Caco-2 (cell line): ENCODE data around the gene HAUS3. TPM values are rescaled to one million over a fixed set of nuclear protein-coding genes. Genes with fewer than 3 reads are reported as not detected.

Experiments
- Bru-seq: library from RNA; stranded (reverse); fragments of 400-500 nt; gene quantifications from one replicate; lab custom pipeline; 2021; lab: Mats Ljungman, UMichigan
- BruChase-seq, 2 experiments: library from RNA; stranded (reverse); fragments of 400-500 nt; gene quantifications; one replicate each; lab custom pipeline; 2021; lab: Mats Ljungman, UMichigan
- BruUV-seq: library from RNA; stranded (reverse); fragments of 400-500 nt; replicated peaks from 2 replicates; lab custom pipeline; 2021; lab: Mats Ljungman, UMichigan
- CTCF ChIA-PET: fragments of 300-600 bp; sonication (Branson Sonifier 250); formaldehyde crosslinking; loops from one replicate; lab custom pipeline; 2022; ENCODE audit warnings: antibody characterized with exemption; lab: Charles Lee
- POLR2A ChIA-PET: fragments of 300-600 bp; sonication (Branson Sonifier 250); formaldehyde crosslinking; loops from one replicate; lab custom pipeline; 2022; ENCODE audit warnings: antibody characterized with exemption; lab: Charles Lee
- DNase-seq, 2 experiments: peaks; one replicate each; pipeline versions ENCODE4 v3.0.0 to v3.0.0-alpha.2; 2020 to 2022
- H3K27me3 ChIP-seq: replicated peaks from 2 replicates; pipeline ENCODE4 v1.6.0; 2011; ENCODE audit warnings: low read length; ENCODE audit not compliant: control insufficient read depth, insufficient read depth
- H3K36me3 ChIP-seq: 2 replicates; pipeline ENCODE4 v1.5.1; 2011; ENCODE audit warnings: low read length; ENCODE audit not compliant: control insufficient read depth, insufficient read depth
- H3K4me1 ChIP-seq: fragments of 250-450 bp; sonication (Bioruptor Pico); 2 replicates; pipeline ENCODE4 v1.5.1; 2020; ENCODE audit warnings: mild to moderate bottlenecking
- H3K4me3 ChIP-seq: 2 replicates; pipeline ENCODE4 v1.5.1; 2011; ENCODE audit warnings: low read depth, mild to moderate bottlenecking, control low read depth, low read length
- H3K9me3 ChIP-seq: fragments of 250-450 bp; sonication (Bioruptor Pico); 2 replicates; pipeline ENCODE4 v1.5.1; 2020; ENCODE audit warnings: mild to moderate bottlenecking, moderate library complexity
- H3K27ac Mint-ChIP-seq: one replicate; pipeline ENCODE4 v1.8.0; 2022; ENCODE audit warnings: mixed read lengths; ENCODE audit not compliant: unreplicated experiment
- H3K27me3 Mint-ChIP-seq: one replicate; pipeline ENCODE4 v1.8.0; 2022; ENCODE audit warnings: mixed read lengths; ENCODE audit not compliant: insufficient read depth, unreplicated experiment
- H3K36me3 Mint-ChIP-seq: one replicate; pipeline ENCODE4 v1.8.0; 2022; ENCODE audit warnings: mild to moderate bottlenecking, mixed read lengths; ENCODE audit not compliant: insufficient read depth, unreplicated experiment
- H3K4me1 Mint-ChIP-seq: one replicate; pipeline ENCODE4 v1.8.0; 2022; ENCODE audit warnings: low read depth, mixed read lengths; ENCODE audit not compliant: unreplicated experiment
- H3K4me3 Mint-ChIP-seq: one replicate; pipeline ENCODE4 v1.8.0; 2022; ENCODE audit warnings: mild to moderate bottlenecking, moderate library complexity, mixed read lengths; ENCODE audit not compliant: unreplicated experiment
- H3K9me3 Mint-ChIP-seq: one replicate; pipeline ENCODE4 v1.8.0; 2022; ENCODE audit warnings: mixed read lengths; ENCODE audit not compliant: unreplicated experiment
- intact Hi-C: fragments of 100-400 bp; cut with micrococcal nuclease; formaldehyde crosslinking; loops from one replicate; pipeline ENCODE4 v1.10.0; 2022; ENCODE audit not compliant: unreplicated experiment
- long read RNA-seq: library from polyadenylated mRNA; stranded (forward); transcript quantifications from one replicate; pipeline ENCODE4 v2.0.0, GENCODE V29; 2022
- total RNA-seq: library from RNA; stranded (reverse); gene quantifications from 2 replicates; pipeline ENCODE4 v1.2.3, GENCODE V29; 2022
- TF ChIP-seq, protein P1 (sequence below), 2 experiments: fragments of 200-600 bp in 1 of 2; IDR thresholded peaks; 1 replicate in 1 of 2; 2 replicates in 1 of 2; pipeline versions ENCODE4 v1.5.1 to v1.8.0; 2011 to 2022; ENCODE audit warnings: antibody characterized with exemption in 1 of 2, control low read depth in 1 of 2, inconsistent platforms in 1 of 2, low read depth in 1 of 2, low read length in 1 of 2, mild to moderate bottlenecking in 1 of 2, moderate library complexity in 1 of 2; ENCODE audit not compliant: insufficient read depth in 1 of 2, severe bottlenecking in 1 of 2, unreplicated experiment in 1 of 2

HAUS3 gene, protein sequence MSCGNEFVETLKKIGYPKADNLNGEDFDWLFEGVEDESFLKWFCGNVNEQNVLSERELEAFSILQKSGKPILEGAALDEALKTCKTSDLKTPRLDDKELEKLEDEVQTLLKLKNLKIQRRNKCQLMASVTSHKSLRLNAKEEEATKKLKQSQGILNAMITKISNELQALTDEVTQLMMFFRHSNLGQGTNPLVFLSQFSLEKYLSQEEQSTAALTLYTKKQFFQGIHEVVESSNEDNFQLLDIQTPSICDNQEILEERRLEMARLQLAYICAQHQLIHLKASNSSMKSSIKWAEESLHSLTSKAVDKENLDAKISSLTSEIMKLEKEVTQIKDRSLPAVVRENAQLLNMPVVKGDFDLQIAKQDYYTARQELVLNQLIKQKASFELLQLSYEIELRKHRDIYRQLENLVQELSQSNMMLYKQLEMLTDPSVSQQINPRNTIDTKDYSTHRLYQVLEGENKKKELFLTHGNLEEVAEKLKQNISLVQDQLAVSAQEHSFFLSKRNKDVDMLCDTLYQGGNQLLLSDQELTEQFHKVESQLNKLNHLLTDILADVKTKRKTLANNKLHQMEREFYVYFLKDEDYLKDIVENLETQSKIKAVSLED
- total RNA-seq (17.7 and 17.9 TPM in 2 replicates), Bru-seq, nascent RNA (percentile 84 among the genes with signal in this experiment), BruChase-seq, experiment 1, labeled RNA remaining after a 2-hour chase (percentile 97 among the genes with signal in this experiment), BruChase-seq, experiment 2, labeled RNA remaining after a 6-hour chase (percentile 84 among the genes with signal in this experiment)
- long read RNA-seq, full-length matches to known transcripts, result 29 of 69 reads
- long read RNA-seq, partial matches to known transcripts, result 35 of 69 reads
- long read RNA-seq, other reads (novel, unspliced or antisense), result 5 of 69 reads

DNA sequence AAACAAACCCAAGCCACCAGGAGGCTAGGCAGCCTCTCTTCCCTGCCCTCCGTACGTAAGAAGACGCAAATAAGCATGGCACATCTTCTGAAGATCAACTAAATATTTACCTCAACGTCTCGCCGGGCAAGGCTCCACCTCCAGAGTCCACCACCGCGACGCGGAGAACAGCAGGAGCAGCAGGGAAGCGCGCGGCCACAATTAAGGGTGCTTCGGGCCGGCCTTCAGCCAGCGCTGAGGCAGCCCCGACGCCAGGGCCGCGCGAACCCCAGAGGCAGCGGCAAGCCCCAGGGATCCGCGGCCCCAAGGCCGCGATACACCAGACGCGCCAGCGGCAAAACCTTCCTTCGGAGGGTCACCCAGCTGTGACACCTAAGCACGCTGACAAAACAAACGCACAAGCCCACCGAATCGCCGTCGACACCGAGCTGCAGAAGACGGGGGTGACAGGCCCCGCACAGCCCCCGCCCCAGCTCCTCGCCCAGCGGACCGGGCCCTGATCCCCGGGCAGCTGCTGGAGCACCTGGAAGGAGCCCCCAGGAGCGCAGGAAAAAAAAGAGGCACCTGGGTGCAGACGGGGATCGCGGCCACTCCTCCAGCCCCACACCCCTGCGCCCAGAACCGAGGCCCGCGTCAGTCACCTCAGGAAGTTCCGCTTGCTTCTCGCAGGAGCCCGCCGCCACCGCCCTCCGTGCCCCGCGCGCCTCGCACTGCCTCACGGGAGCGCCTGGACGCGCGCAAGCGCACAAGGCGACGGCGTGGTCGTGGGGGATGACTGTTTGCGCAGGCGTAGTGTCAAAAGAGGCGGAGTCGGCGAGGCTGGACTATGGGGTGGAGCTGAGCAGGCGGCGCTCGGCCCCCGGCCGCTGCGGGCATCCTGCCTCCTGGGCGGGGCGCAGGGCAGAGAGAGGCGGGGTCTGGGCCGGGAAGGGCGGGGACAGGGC lies at the start of gene HAUS3, which contains the start of gene POLN:
Gene HAUS3 (minus strand): TSS at position 712 of the 944 bp plus-strand sequence. CDS start 1,175 bp downstream, outside the sequence.
Gene POLN (minus strand): TSS at position 712 of the 944 bp plus-strand sequence. CDS start 12,890 bp downstream, outside the sequence.
- no peaks in the 10 kb centered on the region for H3K27me3 ChIP-seq
- peak; percentile 97 to 98 for DNase-seq
- intact Hi-C loops, result loop anchor here (2.0 to 10.0 kb wide), 4 partner anchors 21 to 221 kb away; partner anchors contain the start of genes CFAP99, MXD4 and ZFYVE28
- H3K9me3 ChIP-seq, result no peaks in the 10 kb centered on the region
- peak within 1 kb of the TSS; percentile 77 for H3K4me3 Mint-ChIP-seq
- peak within 1 kb of the TSS; percentile 4 for H3K27ac Mint-ChIP-seq
- no peaks in the 10 kb centered on the region for H3K27me3 Mint-ChIP-seq
- BruUV-seq, result no TSS peak
- H3K36me3 ChIP-seq, result no peaks in the 10 kb centered on the region
- H3K36me3 Mint-ChIP-seq, result peaks cover 4% of the 10 kb centered on the region
- ChIA-PET CTCF (interaction anchor here (0.6 to 1.4 kb wide), 3 partner anchors 22 to 223 kb away, joined by 3 to 8 read pairs (median 3); no protein-coding TSS in a partner anchor), POLR2A (interaction anchor here (0.5 to 2.1 kb wide), 5 partner anchors 9 to 295 kb away, joined by 3 to 14 read pairs (median 6); partner anchors contain the start of genes FAM193A, MXD4 and RNF4)
- H3K4me3 ChIP-seq, result peak within 1 kb of the TSS; percentile 90
- H3K4me1 ChIP-seq, result peaks cover 14% of the 10 kb centered on the region; the same call in 1 of the 2 replicates
- no peaks in the 10 kb centered on the region for H3K9me3 Mint-ChIP-seq
- TF ChIP-seq, protein P1, sequence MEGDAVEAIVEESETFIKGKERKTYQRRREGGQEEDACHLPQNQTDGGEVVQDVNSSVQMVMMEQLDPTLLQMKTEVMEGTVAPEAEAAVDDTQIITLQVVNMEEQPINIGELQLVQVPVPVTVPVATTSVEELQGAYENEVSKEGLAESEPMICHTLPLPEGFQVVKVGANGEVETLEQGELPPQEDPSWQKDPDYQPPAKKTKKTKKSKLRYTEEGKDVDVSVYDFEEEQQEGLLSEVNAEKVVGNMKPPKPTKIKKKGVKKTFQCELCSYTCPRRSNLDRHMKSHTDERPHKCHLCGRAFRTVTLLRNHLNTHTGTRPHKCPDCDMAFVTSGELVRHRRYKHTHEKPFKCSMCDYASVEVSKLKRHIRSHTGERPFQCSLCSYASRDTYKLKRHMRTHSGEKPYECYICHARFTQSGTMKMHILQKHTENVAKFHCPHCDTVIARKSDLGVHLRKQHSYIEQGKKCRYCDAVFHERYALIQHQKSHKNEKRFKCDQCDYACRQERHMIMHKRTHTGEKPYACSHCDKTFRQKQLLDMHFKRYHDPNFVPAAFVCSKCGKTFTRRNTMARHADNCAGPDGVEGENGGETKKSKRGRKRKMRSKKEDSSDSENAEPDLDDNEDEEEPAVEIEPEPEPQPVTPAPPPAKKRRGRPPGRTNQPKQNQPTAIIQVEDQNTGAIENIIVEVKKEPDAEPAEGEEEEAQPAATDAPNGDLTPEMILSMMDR (IDR thresholded peaks at IDR 0.05; ENCODE audit: insufficient read depth in 1 of 2, low read depth in 1 of 2, low read length in 1 of 2, severe bottlenecking in 1 of 2, unreplicated experiment in 1 of 2), result no peak
- peaks cover 23% of the 10 kb centered on the region for H3K4me1 Mint-ChIP-seq

DNA sequence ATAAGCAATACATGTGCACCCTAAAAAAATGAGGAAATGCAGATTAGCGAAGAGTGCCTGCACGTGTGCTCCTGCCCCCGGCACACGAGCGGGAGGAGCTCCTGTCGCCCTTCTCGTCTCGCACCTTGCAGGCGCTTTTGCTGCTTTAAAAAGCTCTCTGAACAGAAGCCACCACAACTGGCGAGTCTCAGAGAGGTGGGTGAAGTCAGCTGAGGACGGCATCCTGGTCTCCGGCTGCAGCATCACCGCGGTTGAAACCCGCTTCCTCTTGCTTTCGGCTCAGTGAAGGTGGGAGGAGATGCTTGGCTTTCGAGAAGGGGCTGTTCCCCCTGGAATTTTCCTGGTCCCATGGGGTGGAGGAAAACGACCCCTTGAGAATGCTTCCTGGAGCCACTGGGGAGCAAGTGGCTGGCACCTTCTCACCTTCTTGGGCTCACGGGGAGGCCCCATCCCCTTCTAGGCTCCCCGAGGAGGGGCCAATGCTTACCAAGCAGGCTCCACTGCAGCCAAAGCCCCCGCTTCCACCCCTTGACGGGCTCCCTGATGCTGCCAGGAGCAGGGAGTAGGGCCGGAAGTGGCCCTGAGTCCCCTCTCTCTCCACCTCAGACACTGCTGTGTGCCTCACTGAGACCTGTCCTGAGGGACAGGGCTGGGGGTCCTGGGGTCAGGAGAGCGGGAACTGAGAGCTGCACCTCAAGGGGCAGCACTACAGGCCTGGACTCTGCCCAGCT lies 49.2 kb upstream of the HAUS3 start:
- no peak overlapping the region for H3K27ac Mint-ChIP-seq
- ChIA-PET POLR2A (interaction anchor here (0.5 kb wide), 1 partner anchor 1073 kb away, joined by 3 read pairs; no protein-coding TSS in a partner anchor), CTCF (no interaction called here)
- H3K36me3 Mint-ChIP-seq, result no peaks in the 10 kb centered on the region
- no peaks in the 10 kb centered on the region for H3K4me1 Mint-ChIP-seq
- no peaks in the 10 kb centered on the region for H3K27me3 ChIP-seq
- H3K4me1 ChIP-seq, result no peaks in the 10 kb centered on the region
- TF ChIP-seq, protein P1 (IDR thresholded peaks at IDR 0.05; ENCODE audit: insufficient read depth in 1 of 2, low read depth in 1 of 2, low read length in 1 of 2, severe bottlenecking in 1 of 2, unreplicated experiment in 1 of 2), result no peak
- intact Hi-C loops, result no loop called here
- no peaks in the 10 kb centered on the region for H3K27me3 Mint-ChIP-seq
- no peaks in the 10 kb centered on the region for H3K9me3 Mint-ChIP-seq
- no peaks in the 10 kb centered on the region for H3K9me3 ChIP-seq
- no peak overlapping the region for H3K4me3 Mint-ChIP-seq
- H3K4me3 ChIP-seq, result no peak overlapping the region
- no peak for DNase-seq
- BruUV-seq, result no TSS peak
- H3K36me3 ChIP-seq, result no peaks in the 10 kb centered on the region
